T1000 (cell line): ENCODE measurements around the gene SLAMF7.
"Not testable (repeated sequence)": the region's sequence is repeated elsewhere in the genome, so short reads cannot be mapped to it uniquely, and the experiment has no call there.

Experiments used
- DNase-seq: peaks from one replicate; lab custom pipeline; 2025; ENCODE audit warnings: mixed read lengths; lab: John Stamatoyannopoulos, UW

SLAMF7 gene, protein sequence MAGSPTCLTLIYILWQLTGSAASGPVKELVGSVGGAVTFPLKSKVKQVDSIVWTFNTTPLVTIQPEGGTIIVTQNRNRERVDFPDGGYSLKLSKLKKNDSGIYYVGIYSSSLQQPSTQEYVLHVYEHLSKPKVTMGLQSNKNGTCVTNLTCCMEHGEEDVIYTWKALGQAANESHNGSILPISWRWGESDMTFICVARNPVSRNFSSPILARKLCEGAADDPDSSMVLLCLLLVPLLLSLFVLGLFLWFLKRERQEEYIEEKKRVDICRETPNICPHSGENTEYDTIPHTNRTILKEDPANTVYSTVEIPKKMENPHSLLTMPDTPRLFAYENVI

DNA sequence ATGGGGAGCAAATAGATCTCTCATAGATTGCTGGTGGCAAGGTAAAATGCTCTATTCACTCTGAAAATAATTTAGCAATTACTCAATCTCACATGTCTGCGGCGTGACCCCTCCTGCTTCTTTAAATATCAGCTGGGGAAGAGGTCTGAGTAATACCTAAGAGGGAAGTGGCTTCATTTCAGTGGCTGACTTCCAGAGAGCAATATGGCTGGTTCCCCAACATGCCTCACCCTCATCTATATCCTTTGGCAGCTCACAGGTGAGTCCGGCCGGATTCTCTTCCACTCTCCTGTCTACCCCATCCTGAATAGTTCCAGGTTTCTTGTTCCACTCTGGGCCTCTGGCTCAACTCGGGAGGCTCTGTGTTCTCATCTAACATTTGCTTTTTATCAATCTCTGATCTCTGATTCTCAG, at the start of gene SLAMF7:
TSS of gene SLAMF7 (plus strand) at position 150 of the 414 bp plus-strand sequence. CDS start at position 205, 55 bp downstream.
- no peak for DNase-seq

DNA sequence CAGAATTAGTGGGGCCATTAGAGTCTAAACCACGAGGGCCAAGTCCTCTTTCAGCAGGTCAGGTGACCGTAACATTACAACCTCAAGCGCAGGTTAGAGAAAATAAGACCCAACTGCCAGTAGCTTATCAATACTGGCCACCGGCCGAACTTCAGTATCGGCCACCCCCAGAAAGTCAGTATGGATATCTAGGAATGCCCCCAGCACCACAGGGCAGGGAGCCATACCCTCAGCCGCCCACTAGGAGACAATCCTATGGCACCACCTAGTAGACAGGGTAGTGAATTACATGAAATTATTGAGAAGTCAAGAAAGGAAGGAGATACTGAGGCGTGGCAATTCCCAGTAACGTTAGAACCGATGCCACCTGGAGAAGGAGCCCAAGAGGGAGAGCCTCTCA, 46.7 kb upstream of the SLAMF7 start:
- DNase-seq, result not testable (repeated sequence)

DNA sequence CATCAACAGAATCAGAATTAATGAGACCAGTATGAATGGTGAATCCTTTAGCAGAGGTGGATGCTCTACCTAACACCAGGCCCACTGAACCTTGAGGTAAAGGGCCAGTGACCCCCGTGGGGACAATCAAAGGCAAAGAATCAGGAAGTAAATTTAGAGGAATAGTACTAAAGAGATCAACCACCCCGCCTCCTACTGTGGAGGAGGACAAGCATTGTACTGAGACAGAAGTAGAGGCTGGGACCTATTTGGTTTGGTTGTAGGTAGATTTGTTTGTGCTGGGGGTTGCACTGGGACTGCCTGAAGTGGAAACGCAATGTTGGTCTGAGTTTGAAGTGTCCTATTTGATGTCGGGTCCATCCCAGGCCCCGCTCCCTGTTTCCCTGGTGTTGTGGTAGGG, 36.9 kb upstream of the SLAMF7 start:
- DNase-seq, result no peak

DNA sequence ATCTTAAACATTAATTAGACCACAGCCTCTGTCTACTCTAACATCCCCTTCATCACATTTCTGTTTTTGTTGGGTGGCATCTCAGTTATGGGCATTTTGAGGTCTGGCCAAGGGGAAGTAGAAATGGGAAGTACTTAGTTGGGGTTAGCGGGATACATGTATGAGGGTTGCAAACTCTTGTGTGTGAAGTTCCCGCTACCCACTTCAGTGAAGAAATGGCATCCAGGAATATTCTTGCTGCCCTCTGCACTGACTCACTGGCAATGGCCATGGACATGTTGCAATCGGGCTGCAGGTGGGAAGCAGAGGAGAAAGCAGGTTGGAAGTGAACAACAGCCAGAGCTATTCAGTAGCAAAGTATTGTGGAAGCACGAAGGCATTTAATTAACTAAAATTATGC, 34.8 kb upstream of the SLAMF7 start:
- no peak for DNase-seq

DNA sequence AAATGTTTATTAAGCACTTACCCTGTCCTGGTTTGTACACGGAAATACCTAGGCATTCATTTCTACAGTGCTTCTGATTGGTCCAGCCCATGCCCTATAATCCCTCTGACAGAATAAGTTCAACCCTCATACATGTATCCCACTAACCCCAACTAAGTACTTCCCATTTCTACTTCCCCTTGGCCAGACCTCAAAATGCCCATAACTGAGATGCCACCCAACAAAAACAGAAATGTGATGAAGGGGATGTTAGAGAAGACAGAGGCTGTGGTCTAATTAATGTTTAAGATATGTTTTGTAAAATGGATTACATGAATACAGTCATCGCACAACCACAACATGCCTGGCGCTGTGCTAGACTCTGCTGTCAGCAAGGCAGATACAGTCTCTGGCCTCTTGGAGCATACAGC, 33.8 kb upstream of the SLAMF7 start:
- not testable (repeated sequence) for DNase-seq

DNA sequence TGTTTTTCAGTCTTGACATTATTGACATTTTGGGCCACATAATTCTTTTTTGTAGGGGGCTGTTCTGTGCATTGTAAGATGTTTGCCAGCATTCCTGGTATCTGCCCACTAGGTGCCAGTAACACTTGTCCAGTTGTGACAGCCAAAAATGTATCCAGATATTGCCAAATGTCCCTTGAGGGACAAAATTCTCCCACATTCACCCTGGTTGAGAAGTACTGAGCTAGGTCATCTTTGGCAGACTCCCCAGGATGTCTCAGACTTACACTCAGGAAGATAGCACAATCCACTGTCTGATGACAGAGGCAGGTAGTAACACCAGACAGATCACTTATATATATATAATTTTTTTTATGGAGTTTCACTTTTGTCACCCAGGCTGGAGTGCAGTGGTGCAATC, 33.3 kb upstream of the SLAMF7 start:
- no peak for DNase-seq

DNA sequence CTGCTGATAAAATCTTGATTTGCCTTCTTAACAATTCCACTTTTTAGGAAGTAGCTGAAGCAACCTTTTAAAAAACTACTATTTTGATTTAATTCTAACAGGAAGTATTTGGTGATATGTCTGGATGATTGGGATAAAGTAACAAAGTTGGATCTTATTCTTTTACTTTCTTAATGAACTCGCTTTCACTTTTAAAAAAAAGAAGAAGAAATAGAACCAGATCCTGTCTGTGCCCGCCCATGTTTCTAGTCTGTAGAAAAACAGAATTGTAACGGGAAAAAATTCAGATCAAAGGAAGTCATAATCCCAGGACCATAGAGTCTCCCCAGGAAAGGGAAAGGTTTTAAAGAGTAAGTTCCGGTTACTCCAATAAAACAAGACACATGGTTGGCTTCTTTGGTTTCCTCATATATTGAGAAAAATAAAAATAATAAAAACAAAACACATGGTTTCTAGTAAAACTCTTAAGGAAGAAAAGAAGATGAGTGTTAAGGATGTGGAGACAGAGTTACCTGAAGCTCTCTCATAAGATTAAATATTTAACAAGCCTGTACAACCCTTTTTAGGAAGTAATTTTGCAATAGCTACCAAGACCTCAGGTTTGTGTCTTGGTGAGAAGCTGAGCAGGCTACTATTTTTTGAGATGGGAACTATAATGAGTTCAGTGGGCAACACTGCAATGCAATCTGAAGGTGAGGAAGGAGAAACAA, 32.4 kb upstream of the SLAMF7 start:
- DNase-seq, result no peak

DNA sequence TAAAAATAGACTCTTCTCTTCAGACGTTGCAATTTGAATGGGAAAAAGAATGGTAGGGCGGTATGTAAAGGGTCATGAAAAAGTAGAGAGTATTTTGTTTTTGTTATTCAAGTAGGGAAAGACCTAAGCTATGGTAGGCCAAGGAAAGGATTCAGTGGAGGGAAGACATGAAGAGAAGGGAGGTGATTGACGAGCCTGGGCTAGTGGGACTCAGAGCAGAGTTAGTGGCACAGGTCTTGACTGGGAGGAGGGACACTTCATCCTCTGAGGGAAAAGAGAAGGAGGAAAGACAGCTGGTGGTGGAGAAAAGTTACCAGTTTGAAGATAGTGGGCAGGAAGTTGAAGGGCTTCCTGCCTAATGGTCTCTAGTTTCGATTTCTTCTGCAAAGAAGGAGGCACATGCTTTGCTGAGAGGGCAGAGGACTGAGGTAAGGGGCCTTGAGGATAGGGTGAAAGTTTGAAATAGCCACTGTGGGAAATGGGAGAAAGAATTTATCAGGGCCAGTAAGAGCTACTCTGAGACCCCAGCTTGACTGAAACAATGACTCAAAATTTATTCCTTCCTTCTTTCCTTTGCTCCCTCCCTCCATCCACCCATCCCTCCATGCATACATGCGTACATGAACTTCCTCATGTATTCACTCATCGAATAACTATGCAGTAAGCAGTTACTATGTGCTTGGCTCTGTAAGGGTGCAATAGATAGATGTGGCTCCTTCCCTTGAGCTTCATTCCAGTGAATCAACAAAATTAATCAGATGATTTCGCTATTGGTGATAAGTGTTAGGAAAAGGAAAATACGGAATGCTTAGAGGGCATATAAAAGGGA, 31.6 kb upstream of the SLAMF7 start:
- DNase-seq, result no peak

DNA sequence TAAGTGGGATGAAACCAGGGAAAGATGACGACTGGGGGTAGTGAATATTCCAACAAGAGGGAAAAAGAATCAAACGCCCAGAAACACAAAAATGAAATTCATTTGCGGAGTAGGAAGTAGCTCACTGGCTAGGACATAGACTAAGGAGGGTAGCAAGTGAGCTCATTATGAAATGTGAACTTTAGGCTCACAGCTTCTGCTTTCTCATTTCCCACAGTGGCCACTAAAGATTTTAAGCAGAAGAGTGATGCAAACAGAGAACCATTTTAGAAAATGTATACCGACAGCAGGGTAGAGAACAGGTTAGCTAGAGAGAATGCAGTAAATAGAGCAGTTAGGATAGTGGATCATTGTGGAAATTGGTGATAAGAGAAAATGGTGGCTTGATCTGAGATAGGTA, 30.9 kb upstream of the SLAMF7 start:
- DNase-seq, result no peak

DNA sequence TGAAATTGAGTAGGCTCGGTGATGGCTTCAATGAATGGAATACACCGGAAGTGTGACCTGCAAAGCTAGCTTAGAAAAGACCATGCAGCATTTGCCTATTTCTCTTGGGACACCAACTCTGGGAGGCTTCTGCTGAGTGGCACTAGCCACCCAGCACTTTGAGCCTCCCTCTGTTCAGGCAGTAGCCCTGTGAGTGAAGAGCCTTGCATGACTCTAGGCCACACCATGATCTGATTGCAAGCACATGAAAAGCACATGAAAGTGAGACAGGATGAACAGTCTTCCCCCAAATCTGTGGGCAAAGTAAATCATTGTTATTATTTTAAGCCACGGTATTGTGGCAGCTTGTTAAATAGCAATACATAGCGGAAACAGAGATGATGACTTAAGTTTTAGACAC, 30.2 kb upstream of the SLAMF7 start:
- DNase-seq, result no peak

DNA sequence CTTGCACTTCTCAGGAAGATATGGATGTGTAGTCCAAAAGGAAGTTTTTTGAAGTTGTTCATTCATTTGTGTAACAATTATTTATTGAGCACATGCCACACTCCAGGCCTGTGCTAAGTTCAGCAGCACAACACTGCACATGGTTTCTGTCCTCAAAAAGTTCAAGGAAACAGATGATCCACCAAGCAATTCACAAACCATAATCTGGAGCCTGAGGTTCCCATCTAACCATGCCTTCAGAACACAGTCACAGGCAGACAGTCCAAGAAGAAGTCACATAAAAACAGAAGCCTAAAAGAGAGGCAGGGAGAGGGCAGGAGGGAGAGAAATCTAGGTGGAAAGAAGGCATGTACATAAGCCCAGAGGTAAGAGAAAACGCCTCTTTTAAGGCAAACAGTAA, 29.3 kb upstream of the SLAMF7 start:
- DNase-seq, result no peak

DNA sequence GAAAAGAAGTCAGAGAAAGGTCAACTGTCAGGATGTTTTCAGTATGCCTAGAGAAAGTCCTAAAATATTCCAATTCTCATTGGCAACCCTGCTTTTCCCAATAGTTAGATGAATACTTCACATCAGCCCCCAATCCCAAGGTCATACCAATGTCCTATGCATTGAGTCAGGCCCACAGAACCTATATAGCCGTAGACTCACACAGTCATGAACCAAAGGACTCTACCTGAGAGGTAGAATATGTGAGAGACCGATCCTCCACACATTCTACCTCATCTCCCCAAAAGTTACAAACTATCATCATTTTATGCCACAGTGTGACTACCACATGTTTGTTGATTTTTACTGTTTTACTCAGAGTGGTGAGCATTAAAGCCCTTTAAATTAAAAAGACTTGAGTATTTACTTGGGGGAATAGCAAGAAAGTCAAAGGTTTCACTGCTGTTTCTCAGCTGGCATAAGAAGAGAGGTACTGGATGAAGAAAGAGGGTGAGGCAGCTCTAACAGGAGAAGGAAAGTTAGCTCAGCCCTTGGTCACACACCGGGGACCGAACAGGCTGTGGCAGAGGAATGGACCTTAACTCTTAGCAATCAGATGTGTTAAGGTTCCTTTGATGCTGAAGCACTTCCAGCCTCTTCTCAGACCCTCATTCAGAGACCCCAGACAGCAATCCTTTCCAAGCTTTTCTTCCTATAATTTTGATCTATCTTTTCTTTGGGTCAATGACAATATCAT, 28.4 kb upstream of the SLAMF7 start:
- no peak for DNase-seq

DNA sequence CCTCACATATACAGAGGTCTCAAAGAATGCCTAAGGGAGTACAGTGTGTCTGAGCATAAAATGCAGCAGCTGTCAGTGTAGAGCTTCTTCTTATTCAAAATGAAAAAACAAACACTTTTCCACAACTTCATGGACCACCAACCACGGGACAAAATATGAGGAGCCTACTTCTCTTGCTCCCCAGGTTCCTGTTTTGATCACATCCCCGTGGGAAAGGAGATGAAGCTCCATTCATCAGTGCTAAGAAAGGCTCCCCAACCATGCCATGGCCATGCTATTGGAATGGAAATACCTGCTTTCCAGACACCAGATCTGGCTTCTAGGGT, 27.8 kb upstream of the SLAMF7 start:
- no peak for DNase-seq

DNA sequence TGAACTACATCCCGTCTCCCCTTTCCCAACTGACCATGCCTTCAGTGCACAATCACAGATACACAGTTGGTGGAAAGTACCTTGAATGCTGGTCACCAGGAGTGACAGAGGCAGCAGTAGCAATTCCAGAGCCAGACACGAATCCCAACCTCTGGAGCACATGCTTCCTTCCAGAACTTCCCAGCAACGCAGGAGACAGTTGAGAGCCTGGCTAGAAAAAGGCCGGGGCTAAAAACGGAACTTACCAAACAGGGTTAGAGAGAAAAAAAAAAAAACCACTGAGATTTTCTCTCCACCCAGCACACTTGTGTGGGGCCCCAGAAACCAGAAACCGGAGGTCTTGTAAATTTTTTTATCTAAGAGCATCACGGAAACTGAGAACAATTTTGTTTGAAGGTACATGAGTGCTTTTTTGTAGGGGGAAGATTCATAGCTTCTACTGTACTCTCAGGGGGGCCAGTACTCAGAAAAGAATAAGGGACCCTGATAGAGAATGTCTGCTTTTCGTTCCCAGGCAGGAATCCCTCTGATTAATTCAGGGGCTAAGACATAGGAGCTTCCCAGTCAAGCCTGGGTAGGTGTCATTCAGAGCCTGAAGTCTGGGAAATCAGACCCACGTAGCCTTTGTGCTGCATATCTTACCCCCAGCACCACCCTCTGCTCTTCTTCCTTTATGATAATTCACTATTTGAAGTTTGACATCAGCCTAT, 27.3 kb upstream of the SLAMF7 start, which contains the start of gene CD48:
TSS of gene CD48 (minus strand) at position 221 of the 710 bp plus-strand sequence. CDS start at position 162, 59 bp downstream.
- DNase-seq, result no peak

DNA sequence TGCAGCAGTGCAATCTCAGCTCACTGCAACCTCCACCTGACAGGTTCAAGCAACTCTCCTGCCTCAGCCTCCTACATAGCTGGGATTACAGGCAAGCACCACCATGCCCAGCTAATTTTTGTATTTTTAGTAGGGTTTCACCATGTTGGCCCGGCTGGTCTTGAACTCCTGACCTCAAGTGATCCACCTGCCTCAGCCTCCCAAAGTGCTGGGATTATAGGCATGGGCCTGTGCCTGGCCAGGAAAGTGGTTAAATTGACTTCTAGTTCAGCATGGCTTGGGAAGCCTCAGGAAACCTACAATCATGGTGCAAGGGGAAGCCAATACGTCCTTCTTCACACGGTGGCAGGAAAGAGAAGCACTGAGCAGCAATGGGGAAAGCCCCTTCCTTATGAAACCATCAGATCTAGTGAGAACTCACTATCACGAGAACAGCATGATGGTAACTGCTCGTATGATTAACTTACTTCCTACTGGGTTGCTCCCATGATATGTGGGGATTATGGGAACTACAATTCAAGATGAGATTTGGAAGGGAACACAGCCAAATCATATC, 26.4 kb upstream of the SLAMF7 start:
- not testable (repeated sequence) for DNase-seq

DNA sequence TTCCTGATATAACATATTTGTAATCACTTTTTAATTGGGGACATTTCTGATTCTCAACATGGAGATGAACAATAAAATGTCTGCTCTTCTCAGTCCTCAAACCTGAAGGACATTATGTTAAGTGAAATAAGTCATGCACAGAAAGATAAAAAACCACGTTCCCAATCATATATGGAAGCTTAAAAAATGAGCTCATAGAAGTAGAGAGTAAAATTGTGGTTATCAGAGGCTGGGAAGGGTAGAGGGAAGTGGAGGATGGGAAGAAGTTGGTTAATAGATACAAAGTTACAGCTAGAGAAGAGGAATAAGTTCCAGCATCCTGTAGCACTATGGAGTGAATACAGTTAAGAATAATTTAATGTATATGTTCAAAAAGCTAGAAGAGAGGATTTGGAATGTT, 25.9 kb upstream of the SLAMF7 start:
- no peak for DNase-seq

DNA sequence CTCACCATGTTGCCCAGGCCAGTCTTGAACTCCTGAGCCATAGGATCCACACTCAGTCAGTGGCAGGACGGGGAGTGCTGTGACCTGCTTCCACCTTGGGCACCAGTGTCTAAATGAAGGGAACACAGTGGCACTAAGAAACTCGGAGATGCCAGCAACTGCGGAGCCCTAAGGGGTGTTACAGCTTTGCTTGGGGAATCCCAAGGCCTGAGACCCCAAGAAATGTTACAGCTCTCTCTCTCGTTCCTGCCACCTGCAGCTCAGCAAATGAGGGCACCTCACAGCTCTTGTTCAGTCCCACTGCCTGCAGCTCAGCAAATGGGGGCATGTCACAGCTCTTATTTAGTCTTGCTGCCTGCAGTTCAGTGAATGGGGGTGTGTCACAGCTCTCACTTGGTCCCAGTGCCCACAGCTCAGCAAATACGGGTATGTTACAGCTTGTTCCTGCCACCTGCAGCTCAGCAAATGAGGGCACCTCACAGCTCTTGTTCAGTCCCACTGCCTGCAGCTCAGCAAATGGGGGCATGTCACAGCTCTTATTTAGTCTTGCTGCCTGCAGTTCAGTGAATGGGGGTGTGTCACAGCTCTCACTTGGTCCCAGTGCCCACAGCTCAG, 24.9 kb upstream of the SLAMF7 start:
- DNase-seq, result not testable (repeated sequence)

DNA sequence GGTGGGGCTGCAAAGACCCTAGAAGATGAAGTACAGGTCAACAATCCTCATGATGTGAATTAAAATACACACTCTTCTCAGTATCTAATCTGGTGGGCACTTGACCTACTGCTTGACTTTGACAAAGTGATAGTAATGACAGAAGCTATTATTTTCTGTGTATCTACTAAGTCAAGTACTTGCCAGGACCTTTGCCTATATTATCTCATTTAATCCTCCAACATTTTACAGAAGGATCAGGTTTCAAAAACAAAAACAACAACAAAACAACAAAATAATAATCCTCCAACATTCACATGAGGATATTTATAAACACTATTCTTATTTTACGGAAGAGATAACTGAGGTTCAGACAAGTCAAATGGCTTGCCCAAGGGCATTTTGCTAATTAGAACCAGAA, 23.0 kb upstream of the SLAMF7 start:
- no peak for DNase-seq

DNA sequence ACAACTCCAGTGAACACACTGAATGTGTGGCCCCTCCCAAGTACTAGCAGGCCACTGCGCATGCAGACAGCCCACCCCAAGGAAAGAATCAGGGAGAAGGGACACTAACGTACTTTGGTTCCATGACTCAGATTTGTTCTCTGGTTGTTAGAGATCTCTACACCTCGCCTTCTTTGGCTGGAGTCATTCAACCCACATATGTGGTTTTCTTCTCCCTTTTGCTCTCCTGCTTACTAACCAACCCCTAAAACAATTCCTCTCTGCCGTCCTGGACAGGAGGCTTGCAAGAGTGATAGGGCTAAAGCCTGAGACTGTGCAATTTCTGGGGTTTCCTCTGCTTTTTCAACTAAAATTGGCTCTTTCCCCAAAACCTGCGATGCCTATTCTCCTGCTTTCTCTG, 21.7 kb upstream of the SLAMF7 start:
- DNase-seq, result no peak

DNA sequence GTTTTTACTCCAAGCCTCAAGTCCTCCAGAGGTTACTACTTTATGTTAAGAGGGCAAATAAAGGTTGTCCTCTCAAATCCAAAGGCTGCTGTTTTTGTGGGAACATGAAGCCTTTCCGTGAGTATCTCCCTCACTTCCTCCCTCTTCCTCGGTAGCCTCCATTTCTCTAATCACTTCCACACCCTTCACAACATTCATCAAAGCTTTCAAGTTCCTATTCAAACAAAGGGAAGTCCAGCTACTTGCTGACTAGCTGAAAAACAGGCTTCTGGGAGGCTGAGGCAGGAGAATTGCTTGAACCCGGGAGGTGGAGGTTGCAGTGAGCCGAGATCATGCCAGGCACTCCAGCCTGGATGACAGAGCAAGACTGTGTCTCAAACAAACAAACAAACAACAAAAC, 20.8 kb upstream of the SLAMF7 start:
- DNase-seq, result no peak
